ENCODE results near the gene KIF1A.
A peak's percentile ranks its signal among the peaks of the same experiment; 100 is the strongest.

The KIF1A gene

GRCh38 chr2:240815761-240816583, 4.0 kb downstream of the KIF1A start:
- FAIRE-seq (no peak), DNase-seq (ENCODE audit: insufficient read length) (no peak)
- TF ChIP-seq POLR2AphosphoS5 (IDR thresholded peaks at IDR 0.05; ENCODE audit: low read depth, low read length) (no peak), TAF1 (IDR thresholded peaks at IDR 0.05; ENCODE audit: borderline replicate concordance, low read depth, low read length) (no peak), POLR2A (IDR thresholded peaks at IDR 0.05; ENCODE audit: low read depth, low read length) (no peak)

GRCh38 chr2:240814946-240815760, 4.9 kb downstream of the KIF1A start:
- FAIRE-seq = no peak
- TF ChIP-seq POLR2AphosphoS5 (IDR thresholded peaks at IDR 0.05; ENCODE audit: low read depth, low read length) (no peak), POLR2A (IDR thresholded peaks at IDR 0.05; ENCODE audit: low read depth, low read length) (no peak), TAF1 (IDR thresholded peaks at IDR 0.05; ENCODE audit: borderline replicate concordance, low read depth, low read length) (no peak)
- no peak for DNase-seq (ENCODE audit: insufficient read length)

- FAIRE-seq (no peak), DNase-seq (ENCODE audit: insufficient read length) (no peak)
- TF ChIP-seq POLR2AphosphoS5 (IDR thresholded peaks at IDR 0.05; ENCODE audit: low read depth, low read length) (no peak), TAF1 (IDR thresholded peaks at IDR 0.05; ENCODE audit: borderline replicate concordance, low read depth, low read length) (no peak)
Measured at GRCh38 chr2:240814280-240814679, 5.7 kb downstream of the KIF1A start.

DNA sequence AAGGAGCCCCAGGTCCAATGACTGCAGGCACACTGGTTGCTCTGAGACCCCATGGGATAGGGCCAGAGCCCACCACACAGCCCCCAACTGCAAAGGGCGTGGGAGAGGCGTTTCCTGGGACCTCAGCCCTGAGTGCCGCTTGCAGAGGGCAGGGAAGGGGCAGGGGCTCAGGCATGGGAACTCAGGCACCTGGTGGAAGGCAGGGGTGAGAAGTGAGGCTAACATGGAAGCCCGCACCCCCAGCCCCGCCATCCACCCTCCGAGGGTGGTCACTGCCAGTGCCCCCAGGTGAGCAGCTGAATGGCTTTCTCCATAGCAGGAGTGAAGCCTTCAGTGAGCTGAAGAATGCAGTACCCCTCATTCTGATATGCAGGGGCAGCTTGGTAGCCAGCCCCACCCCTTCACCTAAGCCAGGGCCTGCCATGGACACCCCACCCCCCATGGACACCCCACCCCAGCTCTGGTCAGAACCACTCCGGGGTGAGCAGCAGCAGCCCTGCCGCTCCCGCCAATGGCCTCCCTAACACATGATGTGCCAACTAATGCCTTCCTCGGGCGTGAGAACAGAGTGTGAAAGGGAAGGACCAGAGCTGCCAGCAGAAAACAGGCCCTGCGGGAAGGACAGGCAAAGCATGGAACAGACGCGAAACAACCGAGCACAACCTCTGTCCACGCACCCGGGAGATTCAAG, 6.6 kb downstream of the KIF1A start:
- no peak for DNase-seq (ENCODE audit: insufficient read length)
- FAIRE-seq = no peak
- TF ChIP-seq POLR2AphosphoS5 (IDR thresholded peaks at IDR 0.05; ENCODE audit: low read depth, low read length) (no peak), TAF1 (IDR thresholded peaks at IDR 0.05; ENCODE audit: borderline replicate concordance, low read depth, low read length) (no peak), POLR2A (IDR thresholded peaks at IDR 0.05; ENCODE audit: low read depth, low read length) (no peak)

DNA sequence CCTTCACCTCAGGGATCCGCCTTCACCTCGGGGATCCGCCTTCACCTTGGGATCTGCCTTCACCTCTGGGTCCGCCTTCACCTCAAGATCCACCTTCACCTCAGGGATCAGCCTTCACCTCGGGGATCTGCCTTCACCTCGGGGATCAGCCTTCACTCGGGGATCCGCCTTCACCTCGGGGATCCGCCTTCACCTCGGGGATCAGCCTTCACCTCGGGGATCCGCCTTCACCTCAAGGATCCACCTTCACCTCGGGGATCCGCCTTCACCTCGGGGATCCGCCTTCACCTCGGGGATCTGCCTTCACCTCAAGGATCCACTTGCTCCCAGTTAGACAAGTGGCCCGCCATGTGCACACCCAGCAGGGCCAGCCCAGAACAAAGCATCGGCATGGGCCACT, 7.3 kb downstream of the KIF1A start:
- peak; percentile 64 for FAIRE-seq

GRCh38 chr2:240812301-240812680, 7.7 kb downstream of the KIF1A start:
- no peak for TF ChIP-seq POLR2AphosphoS5 (IDR thresholded peaks at IDR 0.05; ENCODE audit: low read depth, low read length)
- no peak for TF ChIP-seq TAF1 (IDR thresholded peaks at IDR 0.05; ENCODE audit: borderline replicate concordance, low read depth, low read length)
- no peak for TF ChIP-seq POLR2A (IDR thresholded peaks at IDR 0.05; ENCODE audit: low read depth, low read length)
- no peak for FAIRE-seq
- no peak for DNase-seq (ENCODE audit: insufficient read length)

More for the DNA sequence above, 7.3 kb downstream of the KIF1A start:
- DNase-seq (ENCODE audit: insufficient read length) = no peak
- TF ChIP-seq POLR2A (IDR thresholded peaks at IDR 0.05; ENCODE audit: low read depth, low read length) (no peak), POLR2AphosphoS5 (IDR thresholded peaks at IDR 0.05; ENCODE audit: low read depth, low read length) (no peak), TAF1 (IDR thresholded peaks at IDR 0.05; ENCODE audit: borderline replicate concordance, low read depth, low read length) (no peak)

- DNase-seq (ENCODE audit: insufficient read length) (no peak), FAIRE-seq (no peak)
- TF ChIP-seq TAF1 (IDR thresholded peaks at IDR 0.05; ENCODE audit: borderline replicate concordance, low read depth, low read length) (no peak), POLR2AphosphoS5 (IDR thresholded peaks at IDR 0.05; ENCODE audit: low read depth, low read length) (no peak), POLR2A (IDR thresholded peaks at IDR 0.05; ENCODE audit: low read depth, low read length) (no peak)
Measured at GRCh38 chr2:240811346-240812300, 8.4 kb downstream of the KIF1A start.

GRCh38 chr2:240810621-240811020, 9.4 kb downstream of the KIF1A start:
- no peak for TF ChIP-seq POLR2AphosphoS5 (IDR thresholded peaks at IDR 0.05; ENCODE audit: low read depth, low read length)
- no peak for TF ChIP-seq TAF1 (IDR thresholded peaks at IDR 0.05; ENCODE audit: borderline replicate concordance, low read depth, low read length)
- TF ChIP-seq POLR2A (IDR thresholded peaks at IDR 0.05; ENCODE audit: low read depth, low read length) = no peak
- no peak for DNase-seq (ENCODE audit: insufficient read length)
- no peak for FAIRE-seq

DNA sequence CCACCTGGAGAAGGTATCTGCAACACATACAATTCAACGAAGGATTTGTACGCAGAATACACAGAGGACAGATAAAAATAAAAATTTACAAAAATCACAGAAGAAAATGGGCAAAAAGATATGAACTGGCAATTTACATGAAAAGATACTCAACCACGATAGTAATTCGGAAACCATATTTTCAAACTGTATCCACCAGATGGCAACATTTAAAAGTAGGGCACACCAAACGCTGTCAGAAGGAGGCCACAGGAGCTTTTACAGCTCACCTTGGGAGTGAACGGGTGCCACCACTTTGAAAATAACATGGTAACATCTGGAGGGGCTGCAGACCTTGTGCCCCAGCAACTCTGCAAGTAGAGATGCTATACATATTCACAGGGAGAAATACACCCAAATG, 9.8 kb downstream of the KIF1A start:
- DNase-seq (ENCODE audit: insufficient read length) = no peak
- no peak for FAIRE-seq
- no peak for TF ChIP-seq TAF1 (IDR thresholded peaks at IDR 0.05; ENCODE audit: borderline replicate concordance, low read depth, low read length)

DNA sequence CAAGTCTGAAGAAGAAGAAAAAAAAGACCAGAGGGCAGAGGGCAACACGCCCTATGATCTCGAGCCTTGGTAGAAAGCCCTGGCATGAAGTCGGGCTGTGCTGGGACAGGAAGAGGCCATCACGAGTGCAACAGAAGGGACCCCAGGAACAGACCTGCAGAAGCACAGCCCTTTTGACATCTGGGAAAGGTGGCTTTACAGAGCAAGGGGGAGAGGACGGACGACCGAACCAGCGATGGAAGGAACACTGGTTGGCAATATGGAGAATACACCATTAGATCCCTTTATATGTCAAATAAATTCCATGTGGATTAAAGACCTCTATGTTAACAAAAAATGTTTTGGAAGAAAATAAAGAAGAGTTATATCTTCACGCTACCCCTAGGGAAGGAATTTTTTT, 10.7 kb downstream of the KIF1A start:
- no peak for FAIRE-seq
- TF ChIP-seq POLR2AphosphoS5 (IDR thresholded peaks at IDR 0.05; ENCODE audit: low read depth, low read length) (no peak), TAF1 (IDR thresholded peaks at IDR 0.05; ENCODE audit: borderline replicate concordance, low read depth, low read length) (no peak), POLR2A (IDR thresholded peaks at IDR 0.05; ENCODE audit: low read depth, low read length) (no peak)

More for the DNA sequence above, 10.7 kb downstream of the KIF1A start:
- DNase-seq (ENCODE audit: insufficient read length) = no peak
